Retinal pigment epithelial cell (primary cell): ENCODE measurements around the gene VWF.

Source experiments
- DNase-seq: peaks from one replicate; pipeline ENCODE4 v3.0.0-alpha.2; 2010; ENCODE audit warnings: low read depth
- H3K4me3 ChIP-seq: 2 replicates; pipeline ENCODE4 v1.5.1; 2011; ENCODE audit warnings: mild to moderate bottlenecking, low read length, control low read depth, moderate library complexity
- CTCF ChIP-seq: conservative IDR thresholded peaks from 2 replicates; pipeline ENCODE4 v1.5.1; 2011; ENCODE audit warnings: low read depth, low read length, control low read depth, inconsistent platforms

The VWF gene

GRCh38 chr12:5967645-5968415 is 156.6 kb downstream of the VWF start:
- DNase-seq = no peak
- no peak overlapping the region for H3K4me3 ChIP-seq
- no peak for TF ChIP-seq CTCF

- TF ChIP-seq CTCF = no peak
- no peak for DNase-seq
- H3K4me3 ChIP-seq = no peak overlapping the region
These were observed 157.9 kb downstream of the VWF start for GRCh38 chr12:5966486-5967095.

- TF ChIP-seq CTCF = peak; percentile 98
These were observed 158.5 kb downstream of the VWF start for GRCh38 chr12:5965950-5966383.

GRCh38 chr12:5964913-5965900 is 159.3 kb downstream of the VWF start:
- no peak for TF ChIP-seq CTCF
- H3K4me3 ChIP-seq = no peak overlapping the region
- no peak for DNase-seq

More at GRCh38 chr12:5965950-5966383, 158.5 kb downstream of the VWF start:
- no peak overlapping the region for H3K4me3 ChIP-seq
- no peak for DNase-seq

GRCh38 chr12:5963515-5963914 is 161.0 kb downstream of the VWF start:
- no peak overlapping the region for H3K4me3 ChIP-seq
- no peak for TF ChIP-seq CTCF
- no peak for DNase-seq

- no peak for TF ChIP-seq CTCF
- H3K4me3 ChIP-seq = no peak overlapping the region
- DNase-seq = no peak
These were observed 163.7 kb downstream of the VWF start for GRCh38 chr12:5960783-5961182.
